Ramos (cell line): Measurements from ENCODE around the gene PPP2R3B.
"Not testable (repeated sequence)": the region's sequence is repeated elsewhere in the genome, so short reads cannot be mapped to it uniquely, and the experiment has no call there.

ENCODE experiments used
- in situ Hi-C: fragments of 300-500 bp; cut with MboI; formaldehyde crosslinking; loops from one replicate; pipeline ENCODE4 v1.14.3; 2022; ENCODE audit warnings: low sequenced_read_pairs; ENCODE audit not compliant: unreplicated experiment

PPP2R3B gene

GRCh38 chrX:355329-356050 is 31.2 kb downstream of the PPP2R3B start:
- in situ Hi-C loops = no loop called here

GRCh38 chrX:353566-354535 is 32.9 kb downstream of the PPP2R3B start:
- in situ Hi-C loops = no loop called here

- in situ Hi-C loops = no loop called here
Measured at GRCh38 chrX:352582-353314, 34.0 kb downstream of the PPP2R3B start.

GRCh38 chrX:352181-352580 is 34.5 kb downstream of the PPP2R3B start:
- in situ Hi-C loops = no loop called here

- in situ Hi-C loops = no loop called here
Measured at GRCh38 chrX:351736-352135, 35.0 kb downstream of the PPP2R3B start.

GRCh38 chrX:351324-351641 is 35.4 kb downstream of the PPP2R3B start:
- in situ Hi-C loops = not testable (repeated sequence)

- in situ Hi-C loops = no loop called here
Measured at GRCh38 chrX:350534-351323, 36.0 kb downstream of the PPP2R3B start.

GRCh38 chrX:350148-350533 is 36.6 kb downstream of the PPP2R3B start:
- in situ Hi-C loops = no loop called here

- in situ Hi-C loops = no loop called here
Measured at GRCh38 chrX:349702-350101, 37.0 kb downstream of the PPP2R3B start.

GRCh38 chrX:349196-349595 is 37.5 kb downstream of the PPP2R3B start:
- in situ Hi-C loops = no loop called here

GRCh38 chrX:348461-349117 is 38.1 kb downstream of the PPP2R3B start:
- in situ Hi-C loops = no loop called here

GRCh38 chrX:347351-348117 is 39.2 kb downstream of the PPP2R3B start:
- in situ Hi-C loops = no loop called here

- in situ Hi-C loops = no loop called here
Measured at GRCh38 chrX:346034-346813, 40.5 kb downstream of the PPP2R3B start.

- in situ Hi-C loops = no loop called here
Measured at GRCh38 chrX:345020-345925, 41.4 kb downstream of the PPP2R3B start.

GRCh38 chrX:344371-344901 is 42.3 kb downstream of the PPP2R3B start:
- in situ Hi-C loops = no loop called here

GRCh38 chrX:341541-342101 is 45.1 kb downstream of the PPP2R3B start:
- in situ Hi-C loops = no loop called here
